H9 (cell line): Measurements from ENCODE around the gene PIMREG. TPM values are rescaled to one million over a fixed set of nuclear protein-coding genes. Genes with fewer than 3 reads are reported as not detected.

Source experiments
- DNase-seq: peaks from one replicate; pipeline ENCODE4 v3.0.0-alpha.2; 2017
- H2AFZ ChIP-seq: one replicate; pipeline ENCODE4 v1.6.1; 2013; ENCODE audit warnings: mild to moderate bottlenecking, low read length, control low read depth, moderate library complexity
- H2AK5ac ChIP-seq: 2 replicates; pipeline ENCODE4 v1.6.1; 2013; ENCODE audit warnings: low read length, control low read depth, mixed read lengths; ENCODE audit not compliant: insufficient read length
- H2BK120ac ChIP-seq: one replicate; pipeline ENCODE4 v1.6.1; 2013; ENCODE audit warnings: low read depth, mild to moderate bottlenecking, low read length, control low read depth, inconsistent platforms; ENCODE audit not compliant: poor library complexity, severe bottlenecking
- H2BK12ac ChIP-seq: 2 replicates; pipeline ENCODE4 v1.6.1; 2013; ENCODE audit warnings: low read length, control low read depth, mixed read lengths, low read depth; ENCODE audit not compliant: insufficient read length
- H2BK15ac ChIP-seq: 2 replicates; pipeline ENCODE4 v1.6.1; 2013; ENCODE audit warnings: low read depth, low read length, control low read depth
- H2BK20ac ChIP-seq: one replicate; pipeline ENCODE4 v1.6.1; 2013; ENCODE audit warnings: low read depth, mild to moderate bottlenecking, low read length, control low read depth, inconsistent platforms; ENCODE audit not compliant: poor library complexity, severe bottlenecking
- H2BK5ac ChIP-seq: 2 replicates; pipeline ENCODE4 v1.6.1; 2013; ENCODE audit warnings: low read length, control low read depth, mixed read lengths; ENCODE audit not compliant: insufficient read length
- H3K14ac ChIP-seq: 2 replicates; pipeline ENCODE4 v1.6.1; 2013; ENCODE audit warnings: low read length, control low read depth; ENCODE audit not compliant: insufficient read depth
- H3K18ac ChIP-seq: 2 replicates; pipeline ENCODE4 v1.6.1; 2013; ENCODE audit warnings: low read depth, mild to moderate bottlenecking, mixed read lengths, low read length, control low read depth; ENCODE audit not compliant: insufficient read length
- H3K23ac ChIP-seq: 2 replicates; pipeline ENCODE4 v1.6.1; 2013; ENCODE audit warnings: low read length, control low read depth, mixed read lengths, low read depth; ENCODE audit not compliant: insufficient read length
- H3K23me2 ChIP-seq: 2 replicates; pipeline ENCODE4 v1.6.1; 2013; ENCODE audit warnings: low read depth, mild to moderate bottlenecking, mixed read lengths, low read length, control low read depth; ENCODE audit not compliant: insufficient read length, poor library complexity, severe bottlenecking
- H3K27ac ChIP-seq: 2 replicates; pipeline ENCODE4 v1.5.1; 2013; ENCODE audit warnings: low read length, control low read depth, mixed read lengths, low read depth; ENCODE audit not compliant: insufficient read length
- H3K27me3 ChIP-seq: 2 replicates; pipeline ENCODE4 v1.6.1; 2013; ENCODE audit warnings: low read length, control low read depth, inconsistent platforms; ENCODE audit not compliant: insufficient read depth
- H3K4ac ChIP-seq: 2 replicates; pipeline ENCODE4 v1.6.1; 2013; ENCODE audit warnings: low read depth, mild to moderate bottlenecking, control low read depth, inconsistent platforms, low read length, moderate library complexity
- H3K4me1 ChIP-seq: 2 replicates; pipeline ENCODE4 v1.6.1; 2013; ENCODE audit warnings: low read length, control low read depth, inconsistent platforms; ENCODE audit not compliant: insufficient read depth
- H3K4me2 ChIP-seq: 2 replicates; pipeline ENCODE4 v1.6.1; 2013; ENCODE audit warnings: low read length, control low read depth, mixed read lengths; ENCODE audit not compliant: insufficient read length, insufficient read depth
- H3K56ac ChIP-seq: 2 replicates; pipeline ENCODE4 v1.6.1; 2013; ENCODE audit warnings: low read depth, mild to moderate bottlenecking, mixed read lengths, low read length, control low read depth; ENCODE audit not compliant: insufficient read length
- H3K79me1 ChIP-seq: 2 replicates; pipeline ENCODE4 v1.6.1; 2013; ENCODE audit warnings: low read depth, mild to moderate bottlenecking, moderate library complexity, low read length, control low read depth, inconsistent platforms; ENCODE audit not compliant: insufficient read depth, poor library complexity, severe bottlenecking
- H3K79me2 ChIP-seq: 2 replicates; pipeline ENCODE4 v1.6.1; 2013; ENCODE audit warnings: low read length, control low read depth, inconsistent platforms; ENCODE audit not compliant: insufficient read depth
- H3K9ac ChIP-seq: 2 replicates; pipeline ENCODE4 v1.6.1; 2013; ENCODE audit warnings: low read length, control low read depth, mixed read lengths; ENCODE audit not compliant: insufficient read length; ENCODE audit errors: extremely low read depth
- H3K9me3 ChIP-seq: one replicate; pipeline ENCODE4 v1.6.1; 2013; ENCODE audit warnings: low read depth, low read length, inconsistent platforms; ENCODE audit not compliant: control insufficient read depth
- H3T11ph ChIP-seq: one replicate; pipeline ENCODE4 v1.6.1; 2013; ENCODE audit warnings: mild to moderate bottlenecking, low read length, control low read depth, inconsistent platforms
- H4K20me1 ChIP-seq: one replicate; pipeline ENCODE4 v1.6.1; 2013; ENCODE audit not compliant: control insufficient read depth, insufficient read length, insufficient read depth
- H4K5ac ChIP-seq: 2 replicates; pipeline ENCODE4 v1.6.1; 2013; ENCODE audit warnings: low read depth, mild to moderate bottlenecking, mixed read lengths, low read length, control low read depth; ENCODE audit not compliant: insufficient read length
- H4K8ac ChIP-seq: replicated peaks from 2 replicates; pipeline ENCODE4 v1.6.1; 2013; ENCODE audit warnings: low read length, control low read depth, mixed read lengths, low read depth; ENCODE audit not compliant: insufficient read length
- H4K91ac ChIP-seq: 2 replicates; pipeline ENCODE4 v1.6.1; 2013; ENCODE audit warnings: low read depth, mild to moderate bottlenecking, moderate library complexity, mixed read lengths, low read length, control low read depth; ENCODE audit not compliant: insufficient read length
- H3K27ac Mint-ChIP-seq, 3 experiments: 2 replicates in 2 of 3; 3 replicates in 1 of 3; pipeline ENCODE4 v1.8.0; 2020 to 2021; ENCODE audit warnings: mixed read lengths in 3 of 3, mild to moderate bottlenecking in 1 of 3, moderate library complexity in 1 of 3
- H3K27me3 Mint-ChIP-seq: 2 replicates; pipeline ENCODE4 v1.8.0; 2021; ENCODE audit warnings: low read depth, mild to moderate bottlenecking, moderate library complexity, mixed read lengths
- H3K36me3 Mint-ChIP-seq, 3 experiments: 2 replicates in 2 of 3; 3 replicates in 1 of 3; pipeline ENCODE4 v1.8.0; 2020 to 2021; ENCODE audit warnings: low read depth in 3 of 3, mixed read lengths in 3 of 3; ENCODE audit not compliant: insufficient read depth in 1 of 3
- H3K4me1 Mint-ChIP-seq, 2 experiments: 2 replicates each; pipeline ENCODE4 v1.8.0; 2020; ENCODE audit warnings: mixed read lengths in 2 of 2
- H3K4me3 Mint-ChIP-seq, 2 experiments: 2 replicates in 1 of 2; 3 replicates in 1 of 2; pipeline ENCODE4 v1.8.0; 2020 to 2021; ENCODE audit warnings: mild to moderate bottlenecking in 2 of 2, mixed read lengths in 2 of 2, moderate library complexity in 1 of 2
- H3K9me3 Mint-ChIP-seq, 2 experiments: 2 replicates in 1 of 2; 3 replicates in 1 of 2; pipeline ENCODE4 v1.8.0; 2020; ENCODE audit warnings: mild to moderate bottlenecking in 2 of 2, mixed read lengths in 2 of 2, moderate library complexity in 1 of 2
- WGBS: extraction: QIAGEN DNeasy Blood & Tissue Kit; methylation state at CpG from one replicate; pipeline ENCODE4 v1.1.7; 2013; ENCODE audit warnings: missing lambda C conversion rate, low lambda C conversion rate, mixed read lengths; ENCODE audit not compliant: insufficient read length; ENCODE audit errors: extremely low coverage; 5-methylcytosine and 5-hydroxymethylcytosine counted together
- total RNA-seq: library from RNA; stranded (reverse); gene quantifications from 2 replicates; pipeline ENCODE4 v1.2.1, GENCODE V29; 2021
- TF ChIP-seq, protein P1 (sequence below): fragments of 200-600 bp; sonication (generic); conservative IDR thresholded peaks from 3 replicates; pipeline ENCODE4 v1.8.0; 2021; ENCODE audit warnings: antibody characterized with exemption, mild to moderate bottlenecking

PIMREG gene
- total RNA-seq, 1 experiment from 2014 or later: 91.6 TPM

DNA sequence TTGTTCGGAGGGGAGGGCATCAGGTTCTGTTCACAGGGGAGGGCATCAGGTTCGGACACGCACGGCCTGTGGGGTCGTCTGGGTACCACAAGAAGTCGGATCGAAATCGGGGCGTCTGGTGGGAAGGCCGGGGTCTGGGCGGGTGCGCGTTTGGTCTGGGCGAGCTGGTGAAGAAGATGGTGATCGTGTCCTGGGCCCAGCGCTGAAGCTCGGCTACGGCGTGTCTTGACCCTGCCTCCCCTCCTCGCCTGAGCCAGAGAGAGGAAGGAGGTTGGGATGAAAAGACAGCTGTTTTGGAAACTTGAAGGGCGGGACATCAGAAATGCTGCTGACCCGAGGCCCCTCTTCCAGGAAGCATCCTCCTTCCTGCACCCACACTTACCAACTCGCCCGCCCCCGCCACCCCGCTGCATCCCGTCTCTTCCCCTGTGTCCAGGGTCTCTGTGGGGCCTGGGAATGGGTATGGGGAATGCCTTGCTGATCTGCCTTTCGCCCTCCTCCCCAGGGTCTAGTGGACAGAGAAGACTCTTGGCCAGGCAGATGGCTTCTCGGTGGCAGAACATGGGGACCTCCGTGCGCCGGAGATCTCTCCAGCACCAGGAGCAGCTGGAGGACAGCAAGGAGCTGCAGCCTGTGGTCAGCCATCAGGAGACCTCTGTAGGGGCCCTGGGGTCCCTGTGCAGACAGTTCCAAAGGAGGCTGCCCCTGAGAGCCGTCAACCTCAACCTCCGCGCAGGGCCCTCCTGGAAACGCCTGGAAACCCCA, 498 bp downstream of the PIMREG start:
- Histone ChIP-seq H2BK12ac (no peak overlapping the region), H3K27ac (no peak overlapping the region), H2BK15ac (no peak overlapping the region), H3K27me3 (no peaks in the 10 kb centered on the region), H3K79me1 (peaks cover 16% of the 10 kb centered on the region), H4K91ac (no peak overlapping the region), H4K5ac (no peak overlapping the region), H3K4me1 (peaks cover 12% of the 10 kb centered on the region), H3K9me3 (no peaks in the 10 kb centered on the region), H2BK120ac (no peak overlapping the region), H3K4ac (no peak overlapping the region; the same call in 1 of the 2 replicates), H3K4me2 (peak overlapping the region; percentile 87), H2AK5ac (no peak overlapping the region), H3K9ac (peak overlapping the region; percentile 81), H3K56ac (no peak overlapping the region), H3K23me2 (peaks cover 11% of the 10 kb centered on the region), H3K18ac (peak overlapping the region; percentile 71), H3K23ac (no peak overlapping the region), H3T11ph (no peak overlapping the region), H3K14ac (peak overlapping the region; percentile 57), H4K8ac (no peak overlapping the region), H4K20me1 (no peaks in the 10 kb centered on the region), H3K79me2 (no peaks in the 10 kb centered on the region; the same call in 1 of the 2 replicates), H2BK20ac (no peak overlapping the region), H2AFZ (no peak overlapping the region), H2BK5ac (no peak overlapping the region)
- WGBS: no CpG with 5 or more reads among the region's 36 CpGs
- peak overlapping the region; percentile 86 to 97 (median 96); a peak in 6 of 7 replicates for H3K27ac Mint-ChIP-seq
- H3K4me3 Mint-ChIP-seq: peak overlapping the region; percentile 94 to 98
- no peaks in the 10 kb centered on the region; the same call in 1 of the 2 replicates for H3K27me3 Mint-ChIP-seq
- no peak for DNase-seq
- peaks cover 52 to 59% of the 10 kb centered on the region in 2 experiments for H3K4me1 Mint-ChIP-seq
- TF ChIP-seq, protein P1, sequence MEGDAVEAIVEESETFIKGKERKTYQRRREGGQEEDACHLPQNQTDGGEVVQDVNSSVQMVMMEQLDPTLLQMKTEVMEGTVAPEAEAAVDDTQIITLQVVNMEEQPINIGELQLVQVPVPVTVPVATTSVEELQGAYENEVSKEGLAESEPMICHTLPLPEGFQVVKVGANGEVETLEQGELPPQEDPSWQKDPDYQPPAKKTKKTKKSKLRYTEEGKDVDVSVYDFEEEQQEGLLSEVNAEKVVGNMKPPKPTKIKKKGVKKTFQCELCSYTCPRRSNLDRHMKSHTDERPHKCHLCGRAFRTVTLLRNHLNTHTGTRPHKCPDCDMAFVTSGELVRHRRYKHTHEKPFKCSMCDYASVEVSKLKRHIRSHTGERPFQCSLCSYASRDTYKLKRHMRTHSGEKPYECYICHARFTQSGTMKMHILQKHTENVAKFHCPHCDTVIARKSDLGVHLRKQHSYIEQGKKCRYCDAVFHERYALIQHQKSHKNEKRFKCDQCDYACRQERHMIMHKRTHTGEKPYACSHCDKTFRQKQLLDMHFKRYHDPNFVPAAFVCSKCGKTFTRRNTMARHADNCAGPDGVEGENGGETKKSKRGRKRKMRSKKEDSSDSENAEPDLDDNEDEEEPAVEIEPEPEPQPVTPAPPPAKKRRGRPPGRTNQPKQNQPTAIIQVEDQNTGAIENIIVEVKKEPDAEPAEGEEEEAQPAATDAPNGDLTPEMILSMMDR: no peak
- H3K36me3 Mint-ChIP-seq: peaks cover 29 to 62% (median 46%) of the 10 kb centered on the region in 3 experiments
- peaks cover 9 to 15% of the 10 kb centered on the region in 2 experiments for H3K9me3 Mint-ChIP-seq
